Gastrocnemius medialis (tissue), 4 donors: ENCODE measurements around the gene ITGB5. TPM values are rescaled to one million over a fixed set of nuclear protein-coding genes. Genes with fewer than 3 reads are reported as not detected.

Experiments
- ATAC-seq, 2 donors: fragments of 150-250 bp; one replicate each; pipeline ENCODE4 v1.9.1; 2016
- DNase-seq, 2 donors: peaks; one replicate each; pipeline ENCODE4 v3.0.0-alpha.2; 2019
- H3K27ac ChIP-seq, 4 donors: fragments of 200-600 bp; sonication (generic); 1 replicate in 1 of 4; 2 replicates in 3 of 4; pipeline ENCODE4 v1.5.1; 2016 to 2018; ENCODE audit warnings: mild to moderate bottlenecking in 2 of 4, moderate library complexity in 1 of 4
- H3K27me3 ChIP-seq, 3 donors: fragments of 200-600 bp; sonication (generic) in 2 of 3; 1 replicate in 1 of 3; 2 replicates in 2 of 3; pipeline versions ENCODE4 v1.5.1 to v1.6.0; 2016 to 2019; ENCODE audit warnings: mild to moderate bottlenecking in 1 of 3, moderate library complexity in 1 of 3
- H3K36me3 ChIP-seq, 2 donors: fragments of 200-600 bp; sonication (generic) in 1 of 2; one replicate each; pipeline ENCODE4 v1.5.1; 2017 to 2018
- H3K4me1 ChIP-seq, 2 donors: fragments of 200-600 bp; sonication (generic) in 1 of 2; one replicate each; pipeline ENCODE4 v1.5.1; 2016 to 2017; ENCODE audit warnings: mild to moderate bottlenecking in 2 of 2
- H3K4me3 ChIP-seq, 4 donors: fragments of 200-600 bp; sonication (generic) in 3 of 4; 1 replicate in 1 of 4; 2 replicates in 3 of 4; pipeline ENCODE4 v1.5.1; 2016 to 2019; ENCODE audit warnings: mild to moderate bottlenecking in 2 of 4
- H3K9me3 ChIP-seq, 3 donors: fragments of 200-600 bp; sonication (generic) in 2 of 3; 1 replicate in 1 of 3; 2 replicates in 2 of 3; pipeline ENCODE4 v1.5.1; 2016 to 2019
- CTCF ChIP-seq, 5 experiments: fragments of 450-650 bp in 3 of 5; fragments of 200-600 bp in 2 of 5; sonication (generic) in 2 of 5; IDR thresholded peaks in 4 of 5; conservative IDR thresholded peaks in 1 of 5; 1 replicate in 4 of 5; 2 replicates in 1 of 5; pipeline ENCODE4 v1.5.1; 2016 to 2019; ENCODE audit warnings: antibody characterized with exemption in 5 of 5, mild to moderate bottlenecking in 3 of 5, moderate library complexity in 3 of 5
- POLR2A ChIP-seq, 2 donors: fragments of 450-650 bp; IDR thresholded peaks; one replicate each; pipeline ENCODE4 v1.6.1; 2017; ENCODE audit warnings: antibody characterized with exemption in 2 of 2, mild to moderate bottlenecking in 2 of 2, moderate library complexity in 2 of 2
- in situ Hi-C, 4 donors: fragments of 200-750 bp; cut with MboI; loops; one replicate each; pipeline versions ENCODE4 v1.15.0 to v1.8.0; 2017; ENCODE audit warnings: low sequenced_read_pairs in 4 of 4
- intact Hi-C: fragments of 100-400 bp; cut with DNase I; formaldehyde crosslinking; loops from one replicate; pipeline ENCODE4 v1.15.1; 2023; ENCODE audit warnings: low total_unique reads
- total RNA-seq, 4 donors: library from RNA; depleted of rRNA; stranded (reverse); fragments of >200 nt; gene quantifications; one replicate each; pipeline versions ENCODE4 v1.1.0 to v1.2.3, GENCODE V29; 2016

ITGB5 gene
- total RNA-seq, 4 donors from 2014 or later = 35.2 to 101 (median 71.3) TPM

GRCh38 chr3:124811436-124811835 is 75.7 kb downstream of the ITGB5 start:
- no peak for DNase-seq
- H3K4me1 ChIP-seq = peaks cover 32 to 52% of the 10 kb centered on the region in 2 donors

DNA sequence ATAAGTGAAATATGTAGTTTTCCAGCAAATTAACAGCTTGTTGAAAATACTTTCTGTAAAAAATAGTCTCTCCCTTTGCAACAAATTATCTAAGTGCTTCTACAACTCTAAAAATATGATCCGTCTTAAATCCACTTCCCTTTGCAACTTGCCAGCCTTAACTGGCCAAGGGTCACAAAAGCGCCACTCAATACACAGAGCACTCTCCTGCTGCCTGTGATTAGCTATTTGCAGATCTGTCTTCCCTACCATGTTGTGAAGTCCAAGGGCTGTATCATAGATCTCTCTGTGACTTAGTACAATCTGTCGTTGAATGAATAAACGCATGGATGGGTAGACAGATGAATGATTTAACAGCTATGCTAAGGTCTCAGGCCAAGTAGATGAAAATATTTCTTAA is 76.2 kb downstream of the ITGB5 start:
- Histone ChIP-seq H3K4me1 (peaks cover 32 to 52% of the 10 kb centered on the region in 2 donors), H3K9me3 (no peaks in the 10 kb centered on the region), H3K27me3 (no peaks in the 10 kb centered on the region), H3K27ac (peak overlapping the region; percentile 81 to 92 (median 83)), H3K4me3 (no peak overlapping the region), H3K36me3 (peaks cover 0 to 11% of the 10 kb centered on the region in 2 donors)
- TF ChIP-seq CTCF (IDR thresholded peaks at IDR 0.05 in 4 of 5, conservative IDR thresholded peaks at IDR 0.05 in 1 of 5) = no peak
- no peak for TF ChIP-seq POLR2A (IDR thresholded peaks at IDR 0.05)
- intact Hi-C loops (loop anchor here (2.0 kb wide), 1 partner anchor 30 kb away; no protein-coding TSS in a partner anchor), in situ Hi-C loops (no loop called here)
- ATAC-seq (no peak), DNase-seq (no peak)

More at GRCh38 chr3:124811436-124811835, 75.7 kb downstream of the ITGB5 start:
- Histone ChIP-seq H3K36me3 (peaks cover 0 to 15% of the 10 kb centered on the region in 2 donors), H3K27ac (peak overlapping the region; percentile 81 to 92 (median 83)), H3K9me3 (no peaks in the 10 kb centered on the region), H3K4me3 (no peak overlapping the region), H3K27me3 (no peaks in the 10 kb centered on the region)
- no peak for TF ChIP-seq POLR2A (IDR thresholded peaks at IDR 0.05)
- TF ChIP-seq CTCF (IDR thresholded peaks at IDR 0.05 in 4 of 5, conservative IDR thresholded peaks at IDR 0.05 in 1 of 5) = no peak
- in situ Hi-C loops = no loop called here
- no peak for ATAC-seq
- intact Hi-C loops = loop anchor here (2.0 kb wide), 1 partner anchor 31 kb away; no protein-coding TSS in a partner anchor

- intact Hi-C loops = no loop called here
- ATAC-seq (no peak), DNase-seq (no peak)
- TF ChIP-seq POLR2A (IDR thresholded peaks at IDR 0.05) (no peak), CTCF (IDR thresholded peaks at IDR 0.05 in 4 of 5, conservative IDR thresholded peaks at IDR 0.05 in 1 of 5) (no peak)
- no peak overlapping the region for H3K4me3 ChIP-seq
- peak overlapping the region in 3 of 4 donors; percentile 22 to 35 (median 31) for H3K27ac ChIP-seq
- H3K9me3 ChIP-seq = no peaks in the 10 kb centered on the region
- in situ Hi-C loops = no loop called here
- H3K36me3 ChIP-seq = no peaks in the 10 kb centered on the region
- peaks cover 32 to 44% of the 10 kb centered on the region in 2 donors for H3K4me1 ChIP-seq
- H3K27me3 ChIP-seq = no peaks in the 10 kb centered on the region
These were observed 78.1 kb downstream of the ITGB5 start for GRCh38 chr3:124809039-124809438.

GRCh38 chr3:124805671-124806070 is 81.5 kb downstream of the ITGB5 start:
- H3K36me3 ChIP-seq = no peaks in the 10 kb centered on the region
- in situ Hi-C loops = no loop called here
- ATAC-seq (no peak), DNase-seq (no peak)
- H3K9me3 ChIP-seq = no peaks in the 10 kb centered on the region
- TF ChIP-seq CTCF (IDR thresholded peaks at IDR 0.05 in 4 of 5, conservative IDR thresholded peaks at IDR 0.05 in 1 of 5) (no peak), POLR2A (IDR thresholded peaks at IDR 0.05) (no peak)
- no peaks in the 10 kb centered on the region for H3K27me3 ChIP-seq
- H3K27ac ChIP-seq = no peak overlapping the region
- H3K4me3 ChIP-seq = no peak overlapping the region
- H3K4me1 ChIP-seq = peaks cover 7 to 27% of the 10 kb centered on the region in 2 donors
- intact Hi-C loops = no loop called here

- no peak for TF ChIP-seq POLR2A (IDR thresholded peaks at IDR 0.05)
- no peak for TF ChIP-seq CTCF (IDR thresholded peaks at IDR 0.05 in 4 of 5, conservative IDR thresholded peaks at IDR 0.05 in 1 of 5)
- Histone ChIP-seq H3K27ac (no peak overlapping the region), H3K36me3 (no peaks in the 10 kb centered on the region), H3K9me3 (no peaks in the 10 kb centered on the region), H3K4me3 (no peak overlapping the region), H3K27me3 (no peaks in the 10 kb centered on the region), H3K4me1 (peaks cover 13 to 33% of the 10 kb centered on the region in 2 donors)
- ATAC-seq = no peak
- intact Hi-C loops (no loop called here), in situ Hi-C loops (no loop called here)
- no peak for DNase-seq
These were observed 82.3 kb downstream of the ITGB5 start for GRCh38 chr3:124804875-124805274.
